ENCODE results near the gene FHIT.

FHIT gene

GRCh38 chr3:61251174-61251972 is at the start of gene FHIT:
Gene FHIT, minus strand, starts transcription at chr3:61251452.
- DNase-seq, result peak; percentile 94 to 95
- TF ChIP-seq POLR2A (IDR thresholded peaks at IDR 0.05; ENCODE audit: low read length), result peak; percentile 63
- TF ChIP-seq GATA1 (IDR thresholded peaks at IDR 0.05; ENCODE audit: low read depth, low read length), result no peak

GRCh38 chr3:61300786-61301185 is 49.5 kb upstream of the FHIT start:
- DNase-seq, result no peak
- TF ChIP-seq GATA1 (IDR thresholded peaks at IDR 0.05; ENCODE audit: low read depth, low read length), result no peak
- no peak for TF ChIP-seq POLR2A (IDR thresholded peaks at IDR 0.05; ENCODE audit: low read length)

DNA sequence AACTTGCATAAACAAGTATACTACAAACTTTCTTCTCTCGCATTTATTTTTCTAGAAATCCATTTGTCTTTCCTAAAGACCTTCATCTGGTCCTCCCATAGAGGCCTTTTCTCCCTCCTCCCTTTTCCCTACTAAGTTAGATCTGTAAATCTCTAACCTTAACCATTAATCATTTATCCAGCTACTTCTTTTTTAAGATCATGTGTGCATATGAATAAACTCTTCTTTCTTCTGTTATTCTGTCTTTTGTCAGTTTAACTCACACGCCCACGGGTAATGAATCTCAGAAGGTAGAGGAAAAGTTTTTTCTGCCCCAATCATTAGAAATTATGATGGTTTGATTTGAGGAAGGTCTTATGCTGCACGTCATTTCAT is 48.7 kb upstream of the FHIT start:
- no peak for TF ChIP-seq GATA1 (IDR thresholded peaks at IDR 0.05; ENCODE audit: low read depth, low read length)
- no peak for TF ChIP-seq POLR2A (IDR thresholded peaks at IDR 0.05; ENCODE audit: low read length)

DNA sequence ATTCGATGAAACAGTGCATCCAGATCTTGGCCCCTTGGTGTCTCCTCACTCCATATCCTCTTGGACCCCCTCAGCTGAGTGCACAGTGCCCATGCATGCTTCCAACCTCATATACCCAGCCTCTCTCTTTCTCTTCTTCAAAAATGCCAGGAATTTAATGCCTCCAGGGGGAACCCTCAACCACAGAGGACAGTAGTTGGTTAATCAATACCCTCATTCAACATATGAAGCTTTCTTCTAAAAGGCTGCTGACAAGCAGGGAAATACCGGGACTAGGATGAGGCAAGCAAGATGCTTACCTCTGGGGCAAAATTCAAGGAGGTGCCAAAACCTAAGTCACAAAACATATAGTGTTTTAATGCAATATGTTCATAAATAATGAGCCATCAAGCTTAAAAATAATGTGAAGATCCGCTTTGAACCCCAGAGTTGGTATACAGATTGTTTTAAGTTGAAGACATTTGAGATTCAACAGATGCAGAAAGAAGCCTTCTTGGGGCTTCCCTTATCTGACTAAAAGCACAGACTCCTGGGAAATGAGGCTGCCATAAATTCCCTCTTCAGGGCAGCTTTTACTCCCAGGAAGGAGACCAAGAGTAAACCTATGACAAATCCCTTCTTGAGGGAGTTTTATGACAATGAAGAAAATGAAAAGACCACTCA is 48.2 kb upstream of the FHIT start:
- DNase-seq, result no peak
- TF ChIP-seq GATA1 (IDR thresholded peaks at IDR 0.05; ENCODE audit: low read depth, low read length) (no peak), POLR2A (IDR thresholded peaks at IDR 0.05; ENCODE audit: low read length) (no peak)

More for the DNA sequence above, 48.7 kb upstream of the FHIT start:
- no peak for DNase-seq

- TF ChIP-seq POLR2A (IDR thresholded peaks at IDR 0.05; ENCODE audit: low read length), result no peak
- TF ChIP-seq GATA1 (IDR thresholded peaks at IDR 0.05; ENCODE audit: low read depth, low read length), result no peak
- no peak for DNase-seq
These were observed 46.6 kb upstream of the FHIT start for GRCh38 chr3:61297821-61298220.

DNA sequence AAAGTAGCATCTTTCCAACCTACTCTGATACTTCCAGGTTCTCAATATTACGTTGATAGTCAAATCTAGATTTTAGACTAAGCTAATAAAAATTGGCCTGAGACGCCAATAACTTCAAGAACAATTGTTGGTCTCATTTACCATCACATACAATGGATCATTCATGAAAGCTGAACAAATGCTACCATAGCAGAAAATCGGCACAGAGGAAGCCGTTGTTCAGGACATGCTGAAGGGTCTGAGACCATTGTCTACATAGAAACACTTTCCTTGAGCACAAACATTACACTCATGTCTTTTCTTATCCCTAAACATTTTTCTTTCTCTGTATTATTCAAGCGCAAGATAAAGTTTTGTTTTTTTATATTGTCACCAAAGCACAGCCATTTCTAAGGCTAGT is 37.2 kb upstream of the FHIT start:
- TF ChIP-seq POLR2A (IDR thresholded peaks at IDR 0.05; ENCODE audit: low read length) (no peak), GATA1 (IDR thresholded peaks at IDR 0.05; ENCODE audit: low read depth, low read length) (no peak)
- DNase-seq, result no peak

- DNase-seq, result no peak
- TF ChIP-seq GATA1 (IDR thresholded peaks at IDR 0.05; ENCODE audit: low read depth, low read length) (no peak), POLR2A (IDR thresholded peaks at IDR 0.05; ENCODE audit: low read length) (no peak)
These were observed 32.6 kb upstream of the FHIT start for GRCh38 chr3:61283876-61284275.

GRCh38 chr3:61278713-61279112 is 27.5 kb upstream of the FHIT start:
- DNase-seq, result no peak
- TF ChIP-seq GATA1 (IDR thresholded peaks at IDR 0.05; ENCODE audit: low read depth, low read length) (no peak), POLR2A (IDR thresholded peaks at IDR 0.05; ENCODE audit: low read length) (no peak)

- TF ChIP-seq POLR2A (IDR thresholded peaks at IDR 0.05; ENCODE audit: low read length) (no peak), GATA1 (IDR thresholded peaks at IDR 0.05; ENCODE audit: low read depth, low read length) (no peak)
These were observed 26.2 kb upstream of the FHIT start for GRCh38 chr3:61277411-61277810.

DNA sequence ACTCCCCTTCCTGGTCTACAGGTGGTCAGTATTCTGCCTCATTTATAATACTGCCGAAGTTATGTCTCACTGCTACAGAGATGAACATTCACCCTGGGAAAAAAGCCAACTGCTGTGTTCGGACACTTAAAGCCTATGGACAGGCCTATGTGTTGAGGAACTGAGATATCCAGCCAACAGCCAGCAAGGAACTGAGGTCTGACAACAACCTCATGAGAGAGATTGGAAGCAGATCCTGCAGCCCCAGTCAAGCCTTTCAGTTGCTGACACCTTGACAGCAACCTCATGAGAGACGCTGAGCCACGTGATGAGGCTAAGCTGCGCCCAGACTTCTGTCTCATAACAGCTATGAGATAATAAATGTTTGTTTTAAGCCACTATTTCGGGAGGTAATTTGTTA is 18.2 kb upstream of the FHIT start:
- TF ChIP-seq GATA1 (IDR thresholded peaks at IDR 0.05; ENCODE audit: low read depth, low read length), result no peak
- TF ChIP-seq POLR2A (IDR thresholded peaks at IDR 0.05; ENCODE audit: low read length), result no peak
- DNase-seq, result no peak

More at GRCh38 chr3:61277411-61277810, 26.2 kb upstream of the FHIT start:
- no peak for DNase-seq

- TF ChIP-seq POLR2A (IDR thresholded peaks at IDR 0.05; ENCODE audit: low read length), result no peak
- no peak for TF ChIP-seq GATA1 (IDR thresholded peaks at IDR 0.05; ENCODE audit: low read depth, low read length)
- no peak for DNase-seq
These were observed 17.4 kb upstream of the FHIT start for GRCh38 chr3:61268644-61269043.

GRCh38 chr3:61264281-61264680 is 13.0 kb upstream of the FHIT start:
- TF ChIP-seq POLR2A (IDR thresholded peaks at IDR 0.05; ENCODE audit: low read length) (no peak), GATA1 (IDR thresholded peaks at IDR 0.05; ENCODE audit: low read depth, low read length) (no peak)

GRCh38 chr3:61257148-61257547 is 5.9 kb upstream of the FHIT start:
- TF ChIP-seq GATA1 (IDR thresholded peaks at IDR 0.05; ENCODE audit: low read depth, low read length) (no peak), POLR2A (IDR thresholded peaks at IDR 0.05; ENCODE audit: low read length) (no peak)

More at GRCh38 chr3:61264281-61264680, 13.0 kb upstream of the FHIT start:
- DNase-seq, result no peak

GRCh38 chr3:61253756-61254155 is 2.5 kb upstream of the FHIT start:
- no peak for DNase-seq
- TF ChIP-seq POLR2A (IDR thresholded peaks at IDR 0.05; ENCODE audit: low read length), result no peak
- no peak for TF ChIP-seq GATA1 (IDR thresholded peaks at IDR 0.05; ENCODE audit: low read depth, low read length)

More at GRCh38 chr3:61257148-61257547, 5.9 kb upstream of the FHIT start:
- DNase-seq, result no peak

- no peak for TF ChIP-seq GATA1 (IDR thresholded peaks at IDR 0.05; ENCODE audit: low read depth, low read length)
- TF ChIP-seq POLR2A (IDR thresholded peaks at IDR 0.05; ENCODE audit: low read length), result no peak
These were observed 1.6 kb upstream of the FHIT start for GRCh38 chr3:61252836-61253235.

More at GRCh38 chr3:61252836-61253235, 1.6 kb upstream of the FHIT start:
- DNase-seq, result no peak

Data from erythroblast (primary cell).